ENCODE measurements around the gene POM121C.
"Not testable (repeated sequence)": the region's sequence is repeated elsewhere in the genome, so short reads cannot be mapped to it uniquely, and the experiment has no call there.

GRCh38 chr7:75442465-75443111 is 43.5 kb downstream of the POM121C start:
- not testable (repeated sequence) for TF ChIP-seq CTCF (conservative IDR thresholded peaks at IDR 0.05); EZH2 (IDR thresholded peaks at IDR 0.05; ENCODE audit: low read depth)

Measured in PC-9 (cell line).